Hindlimb muscle (tissue), 1 donor: ENCODE data around the gene MROH9. TPM values are rescaled to one million over a fixed set of nuclear protein-coding genes. Genes with fewer than 3 reads are reported as not detected.

Experiments
- DNase-seq: peaks from one replicate; pipeline ENCODE4 v3.0.0-alpha.2; 2013
- polyA plus RNA-seq: library from polyadenylated mRNA; unstranded; fragments of 120-200 nt; gene quantifications from one replicate; pipeline ENCODE4 v1.2.1, GENCODE V29; 2013; ENCODE audit not compliant: insufficient read length

MROH9 gene
- polyA plus RNA-seq, 1 donor, result 0.09 TPM

DNA sequence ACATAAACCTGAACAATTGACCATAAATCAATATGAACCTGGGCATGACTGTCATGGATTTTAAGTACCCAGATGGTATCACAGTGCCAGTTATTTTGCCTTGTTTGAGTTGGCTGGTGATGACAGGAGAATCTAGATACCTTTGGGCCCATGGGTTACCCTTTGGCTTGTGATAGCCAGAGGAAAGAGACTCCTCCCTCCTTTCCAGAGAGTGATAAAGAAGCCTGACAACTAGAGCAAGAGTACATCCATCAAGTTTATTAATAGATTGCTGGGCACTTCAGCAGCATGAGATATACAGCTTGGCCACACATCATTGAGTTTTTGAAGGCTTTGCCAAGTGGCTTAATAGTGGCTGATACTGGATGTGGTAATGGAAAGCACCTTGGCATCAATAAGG is 148.8 kb downstream of the MROH9 start:
- DNase-seq, result no peak

DNA sequence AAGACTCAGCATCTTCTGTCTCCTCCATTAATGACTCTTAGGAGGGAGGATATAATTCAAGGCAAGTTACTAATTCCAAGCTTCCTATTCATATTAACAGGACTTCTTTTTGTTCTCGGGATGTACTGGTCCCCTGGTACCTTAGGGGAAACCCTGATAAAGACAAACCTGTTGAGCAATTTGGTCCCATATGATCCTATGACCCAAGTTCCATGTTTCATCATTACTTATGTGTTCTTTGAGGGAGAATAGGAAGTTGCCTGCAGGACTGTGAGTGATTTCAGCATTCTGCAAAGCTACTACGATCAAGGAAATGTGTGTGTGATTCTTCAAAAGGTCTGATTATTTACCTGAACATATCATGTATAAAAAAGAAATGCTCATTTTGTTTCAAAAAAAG is 149.5 kb downstream of the MROH9 start:
- no peak for DNase-seq

DNA sequence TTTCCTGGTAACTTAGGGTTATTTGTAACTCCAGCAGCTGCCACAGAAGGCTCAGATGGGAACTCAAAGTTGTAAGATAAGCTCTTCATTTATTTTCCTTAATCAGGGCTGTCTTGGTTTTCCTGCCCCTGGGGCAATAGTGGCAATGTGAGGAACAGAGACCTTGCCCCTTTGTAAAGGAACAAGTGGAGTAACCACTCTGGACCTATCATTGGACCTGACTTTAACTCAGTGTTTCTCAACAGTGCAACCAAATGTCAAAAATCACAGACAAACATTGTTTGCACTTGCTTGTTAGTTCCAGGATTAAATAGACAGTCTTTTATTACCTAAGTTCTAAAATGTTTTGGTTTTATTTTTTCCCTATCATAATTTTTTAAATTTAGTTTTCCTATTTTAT is 152.6 kb downstream of the MROH9 start:
- DNase-seq, result no peak

DNA sequence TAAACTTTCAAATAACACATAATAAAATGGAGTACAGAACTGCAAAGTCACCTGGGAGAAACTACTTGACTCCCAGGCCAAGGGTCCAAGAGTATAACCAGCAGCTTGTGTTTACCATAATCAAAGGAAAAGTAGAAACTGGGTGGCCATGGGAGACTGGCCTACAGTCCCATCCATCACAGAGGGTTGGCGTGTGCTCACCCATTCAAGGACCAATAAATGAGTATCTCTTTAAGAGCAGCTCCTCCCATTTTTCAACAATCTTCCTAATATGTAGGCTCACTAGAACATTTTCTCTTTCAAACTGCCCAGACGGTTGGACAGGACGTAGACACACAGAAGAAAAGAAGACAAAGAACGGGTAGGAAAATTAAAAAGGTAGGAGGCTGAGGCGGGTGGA is 155.3 kb downstream of the MROH9 start, which contains the start of gene FMO3:
FMO3 (plus strand) TSS at position 302 of the 400 bp plus-strand sequence. CDS start 1,754 bp downstream, outside the sequence.
- no peak for DNase-seq

DNA sequence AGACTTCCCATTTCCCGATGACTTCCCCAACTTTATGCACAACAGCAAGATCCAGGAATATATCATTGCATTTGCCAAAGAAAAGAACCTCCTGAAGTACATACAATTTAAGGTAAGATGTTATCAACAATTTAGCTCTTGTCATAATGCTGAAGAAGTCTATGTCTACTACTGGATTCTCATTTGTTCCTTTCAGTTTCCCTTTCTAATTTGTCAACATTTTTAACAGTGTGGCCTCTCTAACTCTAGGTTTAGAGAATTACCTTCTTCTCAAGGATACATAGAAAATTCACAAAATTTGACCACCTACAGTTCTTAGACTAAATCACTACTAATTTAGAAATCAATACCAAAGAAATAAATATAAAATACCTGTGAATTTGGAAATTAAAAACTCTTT is 168.5 kb downstream of the MROH9 start:
- DNase-seq, result no peak

GRCh38 chr1:171107262-171107940 is 172.1 kb downstream of the MROH9 start:
- no peak for DNase-seq

GRCh38 chr1:171107969-171108368 is 172.6 kb downstream of the MROH9 start:
- no peak for DNase-seq

- no peak for DNase-seq
Measured at GRCh38 chr1:171109966-171110365, 174.6 kb downstream of the MROH9 start.

GRCh38 chr1:171110621-171111326 is 175.4 kb downstream of the MROH9 start:
- peak; percentile 35 for DNase-seq

GRCh38 chr1:171112119-171112518 is 176.8 kb downstream of the MROH9 start:
- DNase-seq, result no peak

- no peak for DNase-seq
Measured at GRCh38 chr1:171113382-171113781, 178.0 kb downstream of the MROH9 start.

Other genes with a start within 250 kb of the MROH9 start
- gene FMO3, start 155.4 kb downstream of the MROH9 start, polyA plus RNA-seq, result 0.35 TPM
- gene FMO2, start 249.8 kb downstream of the MROH9 start, polyA plus RNA-seq, result 1.1 TPM